ENCODE results near the gene KIAA2012.
"Not testable (repeated sequence)": the region's sequence is repeated elsewhere in the genome, so short reads cannot be mapped to it uniquely, and the experiment has no call there.

KIAA2012 gene

GRCh38 chr2:202204855-202205254 lies 131.8 kb downstream of the KIAA2012 start:
- DNase-seq, result no peak

- no peak for DNase-seq
Observed at GRCh38 chr2:202208526-202208925, 135.5 kb downstream of the KIAA2012 start.

- no peak for DNase-seq
Observed at GRCh38 chr2:202215179-202215578, 142.1 kb downstream of the KIAA2012 start.

- no peak for DNase-seq
Observed at GRCh38 chr2:202221873-202222272, 148.8 kb downstream of the KIAA2012 start.

- DNase-seq, result peak in 1 of 2 experiments; percentile 14
Observed at GRCh38 chr2:202237787-202238233, 164.8 kb downstream of the KIAA2012 start.

GRCh38 chr2:202238234-202239197 lies 165.5 kb downstream of the KIAA2012 start, which contains the start of gene SUMO1:
TSS of gene SUMO1 (minus strand) at chr2:202238597. CDS start at chr2:202238451, 146 bp downstream.
- DNase-seq, result peak; percentile 47 to 67

GRCh38 chr2:202247710-202248109 lies 174.7 kb downstream of the KIAA2012 start:
- not testable (repeated sequence) for DNase-seq

- DNase-seq, result no peak
Observed at GRCh38 chr2:202249521-202250253, 176.6 kb downstream of the KIAA2012 start.

- no peak for DNase-seq
Observed at GRCh38 chr2:202251494-202251893, 178.4 kb downstream of the KIAA2012 start.

Data from NCI-H187 (cell line).